Measurements from ENCODE around the gene ZNF784. TPM values are rescaled to one million over a fixed set of nuclear protein-coding genes. Genes with fewer than 3 reads are reported as not detected.

ZNF784 gene
- total and polyA plus RNA-seq, 2 of the 8 experiments (the other 6 are each of a cell fraction or from before 2014, with no cell fraction given): 6.5 to 8.0 TPM

- FAIRE-seq (no peak), DNase-seq (ENCODE audit: low read depth in 1 of 2, low spot score in 2 of 2) (no peak)
- WGBS, 2 experiments (ENCODE audit: extremely low coverage in 1 of 2, insufficient coverage in 1 of 2, insufficient read length in 1 of 2, insufficient replicate concordance in 2 of 2, low coverage in 1 of 2, low lambda C conversion rate in 2 of 2, missing lambda C conversion rate in 1 of 2): 96% methylated on average over 22 of the region's 27 CpGs; no CpG with 5 or more reads in 1 of the 2 experiments
- Histone ChIP-seq H2AK5ac (ENCODE audit: low read depth, low read length) (no peak overlapping the region), H3K4me1 (replicated peaks in 1 of 4; ENCODE audit: control insufficient read depth in 3 of 4, insufficient read depth in 4 of 4, low read length in 3 of 4) (no peaks in the 10 kb centered on the region), H3K4me3 (ENCODE audit: extremely low read depth in 1 of 4, insufficient read depth in 2 of 4, low read depth in 3 of 4, low read length in 4 of 4) (no peak overlapping the region), H4K8ac (ENCODE audit: extremely low read depth, insufficient read depth, low read length) (no peak overlapping the region), H2AFZ (ENCODE audit: low read length) (no peak overlapping the region), H2BK120ac (replicated peaks; ENCODE audit: low read depth, low read length) (no peak overlapping the region), H3K4ac (replicated peaks; ENCODE audit: insufficient read length, low read depth, low read length) (no peak overlapping the region), H3K27me3 (replicated peaks in 1 of 4; ENCODE audit: control insufficient read depth in 3 of 4, extremely low read depth in 1 of 4, insufficient read depth in 3 of 4, low read length in 3 of 4) (peaks cover 0 to 2% (median 0%) of the 10 kb centered on the region in 4 experiments; a peak in 1 of 7 replicates), H3K56ac (replicated peaks; ENCODE audit: insufficient read length, low read depth, low read length) (no peak overlapping the region), H3K23ac (ENCODE audit: insufficient read length) (no peak overlapping the region), H4K91ac (replicated peaks; ENCODE audit: insufficient read length, low read length) (no peak overlapping the region), H3K9ac (replicated peaks in 1 of 4; ENCODE audit: extremely low read depth in 1 of 4, low read depth in 3 of 4, low read length in 3 of 4) (no peak overlapping the region), H2BK5ac (ENCODE audit: low read depth, low read length) (no peak overlapping the region), H3K18ac (ENCODE audit: extremely low read depth, low read length) (no peak overlapping the region), H3K14ac (ENCODE audit: insufficient read length) (no peak overlapping the region), H4K5ac (ENCODE audit: insufficient read length, low read depth, low read length) (no peak overlapping the region), H2BK12ac (ENCODE audit: low read depth, low read length) (no peak overlapping the region), H3K27ac (ENCODE audit: low read depth, low read length) (no peak overlapping the region), H2BK15ac (ENCODE audit: low read length) (no peak overlapping the region), H2BK20ac (ENCODE audit: low read length) (no peak overlapping the region), H3K4me2 (ENCODE audit: insufficient read depth in 1 of 2, low read depth in 2 of 2, low read length in 2 of 2) (no peak overlapping the region), H3K79me2 (ENCODE audit: control insufficient read depth in 1 of 2, insufficient read depth in 2 of 2, low read length in 2 of 2) (no peaks in the 10 kb centered on the region), H3K79me1 (ENCODE audit: low read depth, low read length) (peaks cover 4% of the 10 kb centered on the region; the same call in 1 of the 2 replicates), H3K36me3 (ENCODE audit: control insufficient read depth in 2 of 4, insufficient read depth in 4 of 4, low read length in 3 of 4) (peaks cover 0 to 30% (median 4%) of the 10 kb centered on the region in 4 experiments; a peak in 5 of 8 replicates), H3K9me3 (ENCODE audit: insufficient read depth in 2 of 2, low read depth in 1 of 2, low read length in 1 of 2) (no peaks in the 10 kb centered on the region; a peak in 1 of 4 replicates), H4K20me1 (replicated peaks in 1 of 2; ENCODE audit: control insufficient read depth in 1 of 2, insufficient read depth in 2 of 2, low read length in 2 of 2) (peaks cover 4 to 23% of the 10 kb centered on the region in 2 experiments), H3K23me2 (ENCODE audit: low read depth, low read length) (no peaks in the 10 kb centered on the region)
- ChIA-PET POLR2A (ENCODE audit: partially characterized antibody) (interaction anchor here (1.0 to 4.3 kb wide), 4 partner anchors 7 to 206 kb away, joined by 3 to 32 read pairs (median 4); partner anchors contain the start of genes UBE2S and ZNF524), CTCF (ENCODE audit: partially characterized antibody) (no interaction called here)
- TF ChIP-seq TAF7 (optimal IDR thresholded peaks at IDR 0.05; ENCODE audit: borderline replicate concordance, low read depth, low read length) (no peak), USF2 (IDR thresholded peaks at IDR 0.05; ENCODE audit: low read length) (no peak), SP4 (IDR thresholded peaks at IDR 0.05; ENCODE audit: low read length) (no peak), GTF2F1 (IDR thresholded peaks at IDR 0.05; ENCODE audit: borderline replicate concordance, low read depth, low read length) (no peak), RNF2 (IDR thresholded peaks at IDR 0.05; ENCODE audit: borderline replicate concordance, low read depth, low read length, missing control alignments, poor library complexity, severe bottlenecking) (no peak), TCF12 (IDR thresholded peaks at IDR 0.05; ENCODE audit: low read depth, low read length) (no peak), POLR2A (IDR thresholded peaks at IDR 0.05; ENCODE audit: control extremely low read depth in 1 of 2, low read depth in 2 of 2, low read length in 2 of 2) (no peak), POLR2AphosphoS5 (IDR thresholded peaks at IDR 0.05; ENCODE audit: low read depth, low read length) (no peak), FOSL1 (IDR thresholded peaks at IDR 0.05; ENCODE audit: insufficient read depth, low read depth, low read length) (no peak), ATF3 (IDR thresholded peaks at IDR 0.05; ENCODE audit: insufficient read depth, low read depth, low read length) (no peak), HDAC6 (IDR thresholded peaks at IDR 0.05; ENCODE audit: low read depth, low read length) (no peak)
Observed at GRCh38 chr19:55613396-55613795, 11.0 kb downstream of the ZNF784 start.
